Sigmoid colon (tissue), 7 donors: ENCODE results near the gene OR6Q1. TPM values are rescaled to one million over a fixed set of nuclear protein-coding genes. Genes with fewer than 3 reads are reported as not detected.

ENCODE experiments used
- DNase-seq: peaks from one replicate; pipeline ENCODE4 v3.0.0-alpha.2; 2019
- H3K27ac ChIP-seq, 4 donors: fragments of 200-600 bp; sonication (generic); one replicate each; pipeline ENCODE4 v1.5.1; 2016 to 2019; ENCODE audit warnings: mild to moderate bottlenecking in 1 of 4
- H3K27me3 ChIP-seq, 3 donors: fragments of 200-600 bp; sonication (generic); one replicate each; pipeline ENCODE4 v1.5.1; 2019; ENCODE audit warnings: mild to moderate bottlenecking in 1 of 3
- H3K36me3 ChIP-seq, 4 donors: fragments of 200-600 bp; sonication (generic); one replicate each; pipeline ENCODE4 v1.5.1; 2016 to 2019
- H3K4me1 ChIP-seq, 4 donors: fragments of 200-600 bp; sonication (generic); one replicate each; pipeline ENCODE4 v1.5.1; 2017 to 2019
- H3K4me3 ChIP-seq, 4 donors: fragments of 200-600 bp; sonication (generic); one replicate each; pipeline ENCODE4 v1.5.1; 2017 to 2019; ENCODE audit warnings: mild to moderate bottlenecking in 2 of 4, moderate library complexity in 1 of 4
- H3K9me3 ChIP-seq, 4 donors: fragments of 200-600 bp in 3 of 4; sonication (generic) in 3 of 4; one replicate each; pipeline versions ENCODE4 v1.5.1 to v1.6.1; 2013 to 2019
- EP300 ChIP-seq, 4 donors: sonication (generic); formaldehyde crosslinking; IDR thresholded peaks; one replicate each; pipeline ENCODE4 v1.6.1; 2017; ENCODE audit warnings: antibody characterized with exemption in 4 of 4
- POLR2A ChIP-seq, 2 donors: fragments of 450-650 bp; IDR thresholded peaks; one replicate each; pipeline ENCODE4 v1.6.1; 2016; ENCODE audit warnings: antibody characterized with exemption in 2 of 2, mild to moderate bottlenecking in 2 of 2, moderate library complexity in 2 of 2
- POLR2AphosphoS5 ChIP-seq, 4 donors: sonication (generic); formaldehyde crosslinking; IDR thresholded peaks; one replicate each; pipeline ENCODE4 v1.6.1; 2017; ENCODE audit warnings: antibody characterized with exemption in 4 of 4
- WGBS, 2 donors: extraction: QIAGEN DNeasy Blood & Tissue Kit; methylation state at CpG; one replicate each; pipeline ENCODE4 v1.1.7; 2013; 5-methylcytosine and 5-hydroxymethylcytosine counted together
- intact Hi-C: fragments of 100-400 bp; cut with DNase I; formaldehyde crosslinking; loops from one replicate; pipeline ENCODE4 v1.15.1; 2023
- polyA plus RNA-seq, 3 donors: library from polyadenylated mRNA; stranded (reverse); fragments of 200-250 nt; gene quantifications; one replicate each; pipeline ENCODE4 v1.2.3, GENCODE V29; 2013
- small RNA-seq, 3 donors: library from RNA; depleted of rRNA; stranded (forward); fragments of <200 nt; gene quantifications; one replicate each; pipeline ENCODE3, GENCODE V24; 2016
- total RNA-seq, 4 donors: library from RNA; depleted of rRNA; stranded (reverse); fragments of >200 nt; gene quantifications; one replicate each; pipeline ENCODE4 v1.1.0, GENCODE V29; 2016
- TF ChIP-seq, protein P1 (sequence below), 4 experiments: fragments of 450-650 bp in 3 of 4; fragments of 200-600 bp in 1 of 4; IDR thresholded peaks; one replicate each; pipeline ENCODE4 v1.5.1; 2016 to 2019; ENCODE audit warnings: antibody characterized with exemption in 4 of 4, mild to moderate bottlenecking in 3 of 4, moderate library complexity in 2 of 4
- donor health status: healthy with polysubstance abuse.
- donor health status: Bipolar disorder and iron deficiency.
- donor health status: healthy.

Gene OR6Q1
- total and polyA plus RNA-seq, 7 donors: not detected

- no peak overlapping the region for H3K4me3 ChIP-seq
- no peaks in the 10 kb centered on the region for H3K36me3 ChIP-seq
- H3K27me3 ChIP-seq: no peaks in the 10 kb centered on the region
- no peak for DNase-seq
- no peaks in the 10 kb centered on the region for H3K9me3 ChIP-seq
- TF ChIP-seq, protein P1, sequence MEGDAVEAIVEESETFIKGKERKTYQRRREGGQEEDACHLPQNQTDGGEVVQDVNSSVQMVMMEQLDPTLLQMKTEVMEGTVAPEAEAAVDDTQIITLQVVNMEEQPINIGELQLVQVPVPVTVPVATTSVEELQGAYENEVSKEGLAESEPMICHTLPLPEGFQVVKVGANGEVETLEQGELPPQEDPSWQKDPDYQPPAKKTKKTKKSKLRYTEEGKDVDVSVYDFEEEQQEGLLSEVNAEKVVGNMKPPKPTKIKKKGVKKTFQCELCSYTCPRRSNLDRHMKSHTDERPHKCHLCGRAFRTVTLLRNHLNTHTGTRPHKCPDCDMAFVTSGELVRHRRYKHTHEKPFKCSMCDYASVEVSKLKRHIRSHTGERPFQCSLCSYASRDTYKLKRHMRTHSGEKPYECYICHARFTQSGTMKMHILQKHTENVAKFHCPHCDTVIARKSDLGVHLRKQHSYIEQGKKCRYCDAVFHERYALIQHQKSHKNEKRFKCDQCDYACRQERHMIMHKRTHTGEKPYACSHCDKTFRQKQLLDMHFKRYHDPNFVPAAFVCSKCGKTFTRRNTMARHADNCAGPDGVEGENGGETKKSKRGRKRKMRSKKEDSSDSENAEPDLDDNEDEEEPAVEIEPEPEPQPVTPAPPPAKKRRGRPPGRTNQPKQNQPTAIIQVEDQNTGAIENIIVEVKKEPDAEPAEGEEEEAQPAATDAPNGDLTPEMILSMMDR (IDR thresholded peaks at IDR 0.05): no peak
- TF ChIP-seq POLR2AphosphoS5 (IDR thresholded peaks at IDR 0.05): no peak
- no peak overlapping the region for H3K27ac ChIP-seq
- intact Hi-C loops: no loop called here
- WGBS, 2 donors: 85 to 87% methylated on average over 6 of the region's 6 CpGs
- H3K4me1 ChIP-seq: no peaks in the 10 kb centered on the region
Measured at GRCh38 chr11:58068655-58069054, 37.9 kb downstream of the OR6Q1 start.

DNA sequence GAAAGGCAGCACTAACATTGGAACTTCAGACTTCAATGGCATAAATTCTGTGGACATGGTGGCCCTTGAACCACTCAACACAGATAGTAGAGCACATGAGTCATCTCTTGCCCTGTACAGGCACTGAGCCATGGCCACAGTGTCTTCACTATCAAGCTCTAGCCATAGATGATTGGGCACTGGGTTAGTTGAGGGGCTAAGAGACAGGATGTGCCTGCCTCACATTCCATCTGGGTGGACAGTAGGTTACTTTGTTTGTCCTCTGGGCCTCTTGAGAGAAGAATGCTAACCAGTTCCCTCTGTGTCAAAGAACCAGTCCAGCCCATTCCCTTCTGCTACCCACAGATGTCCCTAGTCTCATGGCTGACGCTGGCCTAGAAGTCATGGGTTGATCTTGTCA lies 39.8 kb downstream of the OR6Q1 start:
- no peaks in the 10 kb centered on the region for H3K4me1 ChIP-seq
- no peak overlapping the region for H3K27ac ChIP-seq
- no peak overlapping the region for H3K4me3 ChIP-seq
- TF ChIP-seq EP300 (IDR thresholded peaks at IDR 0.05) (no peak), POLR2A (IDR thresholded peaks at IDR 0.05) (no peak), POLR2AphosphoS5 (IDR thresholded peaks at IDR 0.05) (no peak)
- TF ChIP-seq, protein P1 (IDR thresholded peaks at IDR 0.05): no peak
- no peaks in the 10 kb centered on the region for H3K36me3 ChIP-seq
- intact Hi-C loops: no loop called here
- WGBS, 2 donors: 86 to 95% methylated on average over 1 of the region's 1 CpG
- H3K9me3 ChIP-seq: no peaks in the 10 kb centered on the region
- H3K27me3 ChIP-seq: no peaks in the 10 kb centered on the region
- DNase-seq: no peak

DNA sequence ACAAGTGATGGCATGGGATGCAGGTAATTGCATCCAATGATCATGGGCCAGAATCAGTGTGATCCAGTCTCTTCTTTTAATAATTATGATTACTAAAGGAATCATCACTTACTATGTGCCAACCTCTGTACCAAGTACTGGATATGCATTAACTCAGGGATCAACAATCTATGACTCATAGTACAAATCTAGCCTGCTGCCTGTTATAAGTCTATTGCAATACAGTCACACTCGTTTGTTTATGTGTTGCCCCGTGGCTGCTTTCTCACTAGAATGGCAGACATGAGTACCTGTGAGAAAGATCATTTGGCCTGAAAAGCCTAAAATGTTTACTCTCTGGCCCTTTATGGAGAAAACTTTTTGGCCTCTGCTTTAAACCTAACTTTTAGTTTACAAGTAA lies 45.0 kb downstream of the OR6Q1 start:
- TF ChIP-seq POLR2AphosphoS5 (IDR thresholded peaks at IDR 0.05) (no peak), POLR2A (IDR thresholded peaks at IDR 0.05) (no peak), EP300 (IDR thresholded peaks at IDR 0.05) (no peak)
- TF ChIP-seq, protein P1 (IDR thresholded peaks at IDR 0.05): no peak
- DNase-seq: no peak

More for the DNA sequence above, 45.0 kb downstream of the OR6Q1 start:
- Histone ChIP-seq H3K36me3 (no peaks in the 10 kb centered on the region), H3K9me3 (no peaks in the 10 kb centered on the region), H3K4me1 (no peaks in the 10 kb centered on the region), H3K27ac (no peak overlapping the region), H3K27me3 (no peaks in the 10 kb centered on the region), H3K4me3 (no peak overlapping the region)
- intact Hi-C loops: no loop called here
- WGBS, 2 donors: 16 to 33% methylated on average over 2 of the region's 2 CpGs

Small RNA genes lying within 50 kb of the gene (small RNA-seq; reads per million reads assigned to genes)
- 0 reads per million in 3 donors for gene RNU6-899P

Other genes with a start within 250 kb of the OR6Q1 start
- not detected for gene OR9Q1, start 7.1 kb upstream of the OR6Q1 start, total RNA-seq
- not detected for gene OR9Q1, start 7.1 kb upstream of the OR6Q1 start, polyA plus RNA-seq
- not detected for gene OR9I1, start 94.6 kb downstream of the OR6Q1 start, total RNA-seq
- gene OR9I1, start 94.6 kb downstream of the OR6Q1 start, polyA plus RNA-seq: not detected
- not detected for gene OR9Q2, start 158.1 kb downstream of the OR6Q1 start, total RNA-seq
- gene OR9Q2, start 158.1 kb downstream of the OR6Q1 start, polyA plus RNA-seq: not detected
- gene OR1S2, start 173.2 kb downstream of the OR6Q1 start, total RNA-seq: not detected
- not detected for gene OR1S2, start 173.2 kb downstream of the OR6Q1 start, polyA plus RNA-seq
- not detected for gene OR1S1, start 181.8 kb downstream of the OR6Q1 start, total RNA-seq
- gene OR1S1, start 181.8 kb downstream of the OR6Q1 start, polyA plus RNA-seq: not detected
- gene OR10Q1, start 198.0 kb downstream of the OR6Q1 start, total RNA-seq: not detected
- not detected for gene OR10Q1, start 198.0 kb downstream of the OR6Q1 start, polyA plus RNA-seq
- not detected for gene OR10W1, start 237.3 kb downstream of the OR6Q1 start, total RNA-seq
- gene OR10W1, start 237.3 kb downstream of the OR6Q1 start, polyA plus RNA-seq: not detected